ENCODE measurements around the gene BHLHE41. TPM values are rescaled to one million over a fixed set of nuclear protein-coding genes. Genes with fewer than 3 reads are reported as not detected.

BHLHE41 gene
- total RNA-seq = 1.3 and 5.2 TPM in 2 replicates

GRCh38 chr12:26124446-26125399 is at the start of gene BHLHE41:
BHLHE41 (minus strand) TSS chr12:26125037; CDS start chr12:26124779, 258 bp downstream.
- no peak for DNase-seq (ENCODE audit: low read depth)
- no peak for TF ChIP-seq CTCF (conservative IDR thresholded peaks at IDR 0.05; ENCODE audit: low read depth, low read length)
- H3K4me3 ChIP-seq (ENCODE audit: low read depth, low read length) = peak within 1 kb of the TSS; percentile 61

GRCh38 chr12:26172946-26173552 is 48.2 kb upstream of the BHLHE41 start:
- DNase-seq (ENCODE audit: low read depth) = no peak
- TF ChIP-seq CTCF (conservative IDR thresholded peaks at IDR 0.05; ENCODE audit: low read depth, low read length) = no peak
- H3K4me3 ChIP-seq (ENCODE audit: low read depth, low read length) = no peak overlapping the region

GRCh38 chr12:26172539-26172938 is 47.7 kb upstream of the BHLHE41 start:
- H3K4me3 ChIP-seq (ENCODE audit: low read depth, low read length) = no peak overlapping the region
- TF ChIP-seq CTCF (conservative IDR thresholded peaks at IDR 0.05; ENCODE audit: low read depth, low read length) = no peak

GRCh38 chr12:26172013-26172412 is 47.2 kb upstream of the BHLHE41 start:
- no peak overlapping the region for H3K4me3 ChIP-seq (ENCODE audit: low read depth, low read length)
- no peak for DNase-seq (ENCODE audit: low read depth)
- no peak for TF ChIP-seq CTCF (conservative IDR thresholded peaks at IDR 0.05; ENCODE audit: low read depth, low read length)

More at GRCh38 chr12:26172539-26172938, 47.7 kb upstream of the BHLHE41 start:
- DNase-seq (ENCODE audit: low read depth) = no peak

GRCh38 chr12:26164118-26164517 is 39.3 kb upstream of the BHLHE41 start:
- no peak for DNase-seq (ENCODE audit: low read depth)
- no peak for TF ChIP-seq CTCF (conservative IDR thresholded peaks at IDR 0.05; ENCODE audit: low read depth, low read length)
- no peak overlapping the region for H3K4me3 ChIP-seq (ENCODE audit: low read depth, low read length)

- H3K4me3 ChIP-seq (ENCODE audit: low read depth, low read length) = no peak overlapping the region
- DNase-seq (ENCODE audit: low read depth) = no peak
- no peak for TF ChIP-seq CTCF (conservative IDR thresholded peaks at IDR 0.05; ENCODE audit: low read depth, low read length)
Measured at GRCh38 chr12:26162905-26163304, 38.1 kb upstream of the BHLHE41 start.

Data from epithelial cell of proximal tubule (primary cell).